Astrocyte of the spinal cord (primary cell): ENCODE measurements around the gene ZKSCAN1.
"Not testable (repeated sequence)": the region's sequence is repeated elsewhere in the genome, so short reads cannot be mapped to it uniquely, and the experiment has no call there.

Experiments
- DNase-seq: peaks from one replicate; pipeline ENCODE4 v3.0.0; 2011; ENCODE audit warnings: low read depth, low spot score
- H3K4me3 ChIP-seq: 2 replicates; pipeline ENCODE4 v1.5.1; 2011; ENCODE audit warnings: low read depth, mild to moderate bottlenecking, low read length, moderate library complexity
- CTCF ChIP-seq: IDR thresholded peaks from 2 replicates; pipeline ENCODE4 v1.5.1; 2012; ENCODE audit warnings: low read depth, mild to moderate bottlenecking, low read length, inconsistent platforms
- in situ Hi-C: cut with HindIII; loops from 2 replicates; pipeline ENCODE4 v1.10.0; 2017; ENCODE audit warnings: low sequenced_read_pairs

The ZKSCAN1 gene

GRCh38 chr7:99976626-99977025, 38.8 kb upstream of the ZKSCAN1 start:
- in situ Hi-C loops: no loop called here
- no peak for TF ChIP-seq CTCF
- no peak for DNase-seq
- no peak overlapping the region for H3K4me3 ChIP-seq

- in situ Hi-C loops, H3K4me3 ChIP-seq, DNase-seq: not testable (repeated sequence)
- TF ChIP-seq CTCF: peak; percentile 49
Observed at GRCh38 chr7:99979814-99980225, 35.6 kb upstream of the ZKSCAN1 start.

- DNase-seq, H3K4me3 ChIP-seq, in situ Hi-C loops: not testable (repeated sequence)
Observed at GRCh38 chr7:99980448-99980872, 34.9 kb upstream of the ZKSCAN1 start.

- H3K4me3 ChIP-seq, DNase-seq, in situ Hi-C loops: not testable (repeated sequence)
Observed at GRCh38 chr7:99981066-99981465, 34.3 kb upstream of the ZKSCAN1 start.

GRCh38 chr7:99984593-99984992, 30.8 kb upstream of the ZKSCAN1 start:
- TF ChIP-seq CTCF: no peak
- in situ Hi-C loops: no loop called here
- no peak overlapping the region for H3K4me3 ChIP-seq
- DNase-seq: no peak

- in situ Hi-C loops, DNase-seq, H3K4me3 ChIP-seq: not testable (repeated sequence)
Observed at GRCh38 chr7:99987306-99987705, 28.1 kb upstream of the ZKSCAN1 start.

GRCh38 chr7:99987846-99988245, 27.6 kb upstream of the ZKSCAN1 start:
- H3K4me3 ChIP-seq: no peak overlapping the region
- no peak for DNase-seq
- in situ Hi-C loops: no loop called here
- no peak for TF ChIP-seq CTCF

- in situ Hi-C loops: no loop called here
- H3K4me3 ChIP-seq: peak overlapping the region; percentile 33
- DNase-seq: no peak
- TF ChIP-seq CTCF: no peak
Observed at GRCh38 chr7:99990460-99990852, 24.9 kb upstream of the ZKSCAN1 start.

- in situ Hi-C loops, DNase-seq, H3K4me3 ChIP-seq: not testable (repeated sequence)
Observed at GRCh38 chr7:99991543-99991942, 23.9 kb upstream of the ZKSCAN1 start.
